Memory B cell (primary cell): ENCODE results near the gene ST8SIA2.

Experiments
- ATAC-seq: fragments of 150-1000 bp; cut with Tn5 transposase; 2 replicates; pipeline ENCODE4 v1.10.0; 2021; ENCODE audit warnings: low read depth, mild to moderate bottlenecking, moderate library complexity
- DNase-seq, 2 donors: peaks; one replicate each; pipeline ENCODE4 v3.0.0; 2022; ENCODE audit warnings: low spot score in 2 of 2
- H3K27ac Mint-ChIP-seq: one replicate; pipeline ENCODE4 v1.8.0; 2022; ENCODE audit warnings: mild to moderate bottlenecking, moderate library complexity, mixed read lengths
- H3K27me3 Mint-ChIP-seq: one replicate; pipeline ENCODE4 v1.8.0; 2022; ENCODE audit warnings: mixed read lengths
- H3K36me3 Mint-ChIP-seq: one replicate; pipeline ENCODE4 v1.8.0; 2022; ENCODE audit warnings: mild to moderate bottlenecking, mixed read lengths
- H3K4me1 Mint-ChIP-seq: one replicate; pipeline ENCODE4 v1.8.0; 2022; ENCODE audit warnings: mixed read lengths
- H3K4me3 Mint-ChIP-seq: one replicate; pipeline ENCODE4 v1.8.0; 2022; ENCODE audit warnings: mild to moderate bottlenecking, moderate library complexity, mixed read lengths
- H3K9me3 Mint-ChIP-seq: one replicate; pipeline ENCODE4 v1.8.0; 2022; ENCODE audit warnings: mixed read lengths

ST8SIA2 gene, protein sequence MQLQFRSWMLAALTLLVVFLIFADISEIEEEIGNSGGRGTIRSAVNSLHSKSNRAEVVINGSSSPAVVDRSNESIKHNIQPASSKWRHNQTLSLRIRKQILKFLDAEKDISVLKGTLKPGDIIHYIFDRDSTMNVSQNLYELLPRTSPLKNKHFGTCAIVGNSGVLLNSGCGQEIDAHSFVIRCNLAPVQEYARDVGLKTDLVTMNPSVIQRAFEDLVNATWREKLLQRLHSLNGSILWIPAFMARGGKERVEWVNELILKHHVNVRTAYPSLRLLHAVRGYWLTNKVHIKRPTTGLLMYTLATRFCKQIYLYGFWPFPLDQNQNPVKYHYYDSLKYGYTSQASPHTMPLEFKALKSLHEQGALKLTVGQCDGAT

DNA sequence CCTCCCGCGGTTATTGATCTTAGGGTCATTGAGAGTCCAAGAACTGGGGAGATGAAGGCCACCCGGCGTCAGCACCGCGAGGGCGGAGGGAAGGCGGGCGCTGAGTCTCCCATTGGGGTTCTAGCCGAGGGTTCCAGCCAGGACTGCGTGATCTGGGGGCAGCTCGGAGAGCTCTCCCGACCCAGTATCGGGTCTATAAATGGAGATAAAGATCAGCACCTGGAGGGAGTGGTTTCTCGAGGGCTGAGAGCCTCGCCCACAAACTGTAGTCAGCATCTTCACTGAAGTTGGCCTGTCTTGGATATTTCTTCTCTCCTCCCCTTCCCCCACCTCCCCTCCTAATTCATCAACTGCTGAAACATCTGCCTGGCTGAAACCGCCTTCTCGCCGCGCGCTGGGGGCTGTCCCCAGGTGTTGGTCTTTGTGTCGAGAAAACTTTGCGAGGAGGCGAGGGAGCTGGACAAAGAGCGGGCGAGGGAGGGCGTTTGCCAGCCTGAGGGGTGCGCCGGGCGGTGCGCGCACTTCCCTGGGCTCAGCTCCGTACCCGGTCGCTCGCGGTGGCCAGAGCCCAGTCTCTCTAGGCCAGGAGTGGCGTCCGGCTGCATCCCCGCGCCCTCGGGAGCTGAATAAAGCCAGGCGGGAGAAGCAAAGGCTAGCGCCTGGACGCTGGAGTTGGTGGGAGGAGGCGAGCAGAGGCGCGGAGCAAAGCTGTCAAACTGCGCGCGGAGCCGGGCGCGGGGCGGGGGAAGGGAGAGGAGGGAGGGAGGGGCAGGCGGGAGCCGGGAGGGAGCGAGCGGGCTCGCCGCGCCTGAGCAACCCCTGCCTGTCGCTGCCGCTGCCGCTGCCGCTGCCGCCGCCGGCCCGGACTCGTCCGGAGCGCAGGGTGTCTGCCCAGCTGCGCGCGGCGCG, at the start of gene ST8SIA2:
Gene ST8SIA2, plus strand, starts transcription at position 811 of the 909 bp plus-strand sequence. CDS start 184 bp downstream, outside the sequence.
- Mint-ChIP-seq H3K4me1 (no peaks in the 10 kb centered on the region), H3K36me3 (no peaks in the 10 kb centered on the region), H3K4me3 (peak within 1 kb of the TSS; percentile 17), H3K27me3 (peaks cover 24% of the 10 kb centered on the region), H3K27ac (no peak within 1 kb of the TSS), H3K9me3 (no peaks in the 10 kb centered on the region)
- DNase-seq (no peak), ATAC-seq (no peak)

DNA sequence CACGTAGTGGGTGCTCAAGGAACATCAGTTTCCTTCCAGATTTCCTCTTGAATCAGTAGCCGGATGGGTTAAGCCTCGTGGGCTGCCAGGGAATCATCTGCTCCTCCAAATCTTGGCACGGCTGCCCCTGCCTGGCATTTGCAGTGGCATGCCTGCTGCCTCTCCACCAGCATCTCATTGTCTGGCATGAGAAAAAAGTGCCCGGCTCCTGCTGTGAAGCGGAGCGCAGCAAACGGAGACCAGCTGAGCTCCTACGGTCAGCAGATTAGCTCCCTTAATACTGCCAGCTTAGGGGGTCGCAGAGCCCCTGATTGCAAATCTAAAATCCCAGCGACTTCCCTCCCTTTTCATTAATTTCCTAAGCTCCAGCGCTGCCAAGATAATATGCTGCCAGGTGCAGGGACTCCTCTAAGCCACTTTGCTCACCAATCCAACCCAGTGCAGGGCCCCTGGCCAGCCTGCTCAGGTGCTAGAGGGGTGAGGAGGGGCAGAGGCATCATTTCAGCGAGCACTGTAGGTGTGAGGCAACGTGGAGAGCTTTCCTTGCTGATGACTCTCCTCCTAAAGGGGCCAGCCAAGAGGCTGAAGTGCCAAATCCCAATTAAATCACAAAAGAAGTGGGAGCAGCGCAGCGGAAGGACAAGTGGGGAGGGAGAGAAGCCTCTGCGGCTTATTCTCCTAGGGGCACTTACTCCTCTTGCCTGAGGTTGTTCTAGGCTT, 49.6 kb upstream of the ST8SIA2 start:
- H3K9me3 Mint-ChIP-seq, result peaks cover 2% of the 10 kb centered on the region
- no peak overlapping the region for H3K4me3 Mint-ChIP-seq
- no peaks in the 10 kb centered on the region for H3K4me1 Mint-ChIP-seq
- H3K27me3 Mint-ChIP-seq, result peaks cover 5% of the 10 kb centered on the region
- H3K27ac Mint-ChIP-seq, result no peak overlapping the region
- ATAC-seq, result no peak
- H3K36me3 Mint-ChIP-seq, result no peaks in the 10 kb centered on the region
- no peak for DNase-seq

DNA sequence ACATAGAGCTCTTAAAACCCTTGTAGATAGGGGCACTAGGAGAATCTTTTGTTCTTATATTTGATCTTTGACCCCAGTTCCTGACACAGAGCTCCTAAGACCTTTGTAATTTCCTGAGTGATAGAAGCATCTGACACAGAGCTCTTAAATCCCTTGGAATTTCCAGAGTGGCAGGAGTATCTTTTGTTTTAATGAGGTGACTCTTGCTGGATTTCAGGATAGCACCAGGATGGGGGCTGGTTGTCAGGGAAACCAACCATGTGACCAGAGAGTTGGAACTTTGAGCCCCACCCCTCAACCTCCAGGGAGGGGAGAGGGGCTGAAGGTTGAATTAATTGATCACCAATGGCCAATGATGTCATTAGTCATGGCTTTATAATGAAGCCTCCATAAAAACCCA, 47.6 kb upstream of the ST8SIA2 start:
- Mint-ChIP-seq H3K4me1 (no peaks in the 10 kb centered on the region), H3K4me3 (no peak overlapping the region), H3K36me3 (no peaks in the 10 kb centered on the region), H3K9me3 (peaks cover 2% of the 10 kb centered on the region), H3K27ac (no peak overlapping the region), H3K27me3 (peaks cover 5% of the 10 kb centered on the region)
- ATAC-seq (no peak), DNase-seq (no peak)

- Mint-ChIP-seq H3K4me3 (no peak overlapping the region), H3K27me3 (peaks cover 6% of the 10 kb centered on the region), H3K36me3 (no peaks in the 10 kb centered on the region), H3K9me3 (peaks cover 3% of the 10 kb centered on the region), H3K27ac (no peak overlapping the region), H3K4me1 (no peaks in the 10 kb centered on the region)
- no peak for ATAC-seq
- DNase-seq, result no peak
Observed at GRCh38 chr15:92355307-92355706, 38.4 kb upstream of the ST8SIA2 start.

DNA sequence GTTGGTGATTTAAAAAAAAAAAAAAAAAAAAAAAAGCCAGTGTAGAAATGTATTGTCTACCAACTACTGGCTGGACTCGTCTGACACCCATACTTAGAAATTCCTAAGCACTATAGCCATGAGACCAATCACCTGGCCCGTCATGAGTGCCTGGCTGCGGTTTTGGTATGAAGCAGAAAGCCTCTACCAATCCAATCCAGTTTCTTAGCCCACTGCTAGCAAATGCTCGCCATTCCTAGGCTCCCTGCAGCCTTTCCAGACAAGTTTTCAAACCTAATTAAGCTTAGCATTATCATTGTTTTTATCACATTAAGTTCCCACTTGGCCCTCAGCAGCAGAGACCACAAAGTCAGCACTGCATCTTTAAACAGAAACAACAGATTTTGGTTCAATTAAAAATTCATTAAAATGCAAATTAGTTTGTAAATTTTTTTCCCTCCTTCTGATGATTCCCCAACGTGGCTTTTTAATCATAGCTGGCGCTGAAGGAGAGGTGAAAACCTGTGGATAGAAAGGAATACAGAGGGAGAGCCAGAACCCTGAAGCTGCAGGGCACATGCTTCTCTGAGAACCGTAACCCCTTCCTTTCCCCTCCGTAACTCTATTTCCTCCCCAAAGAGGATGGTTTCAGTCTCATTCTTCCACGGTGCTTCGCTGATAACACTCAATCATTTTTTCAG, 32.2 kb upstream of the ST8SIA2 start:
- H3K4me1 Mint-ChIP-seq, result no peaks in the 10 kb centered on the region
- DNase-seq (no peak), ATAC-seq (no peak)
- H3K27me3 Mint-ChIP-seq, result peaks cover 5% of the 10 kb centered on the region
- no peak overlapping the region for H3K4me3 Mint-ChIP-seq
- no peaks in the 10 kb centered on the region for H3K9me3 Mint-ChIP-seq
- H3K27ac Mint-ChIP-seq, result no peak overlapping the region
- no peaks in the 10 kb centered on the region for H3K36me3 Mint-ChIP-seq

GRCh38 chr15:92362001-92362350, 31.7 kb upstream of the ST8SIA2 start:
- no peak overlapping the region for H3K27ac Mint-ChIP-seq
- H3K4me3 Mint-ChIP-seq, result no peak overlapping the region
- peaks cover 5% of the 10 kb centered on the region for H3K27me3 Mint-ChIP-seq
- no peaks in the 10 kb centered on the region for H3K4me1 Mint-ChIP-seq
- H3K36me3 Mint-ChIP-seq, result no peaks in the 10 kb centered on the region
- DNase-seq (no peak), ATAC-seq (no peak)
- H3K9me3 Mint-ChIP-seq, result no peaks in the 10 kb centered on the region

DNA sequence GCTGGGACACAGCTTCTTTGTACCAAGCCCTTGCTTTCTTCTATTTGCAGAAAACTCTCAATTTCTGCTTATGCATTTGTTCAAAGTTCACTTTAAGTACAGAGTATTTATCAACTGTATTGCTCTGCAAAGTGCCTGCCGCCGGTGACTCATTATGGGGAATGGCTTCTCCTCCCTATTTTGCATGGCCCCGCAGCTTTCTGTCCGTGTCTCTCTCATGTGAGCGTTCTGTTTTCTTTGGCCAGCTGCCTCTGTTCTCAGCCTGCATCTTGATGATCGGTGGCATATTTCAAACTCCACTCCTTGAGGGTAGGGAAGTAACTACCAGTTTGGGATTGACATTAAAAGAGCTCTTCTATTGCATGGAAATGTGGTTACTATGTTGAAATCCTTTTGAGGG, 28.6 kb upstream of the ST8SIA2 start:
- no peak overlapping the region for H3K4me3 Mint-ChIP-seq

DNA sequence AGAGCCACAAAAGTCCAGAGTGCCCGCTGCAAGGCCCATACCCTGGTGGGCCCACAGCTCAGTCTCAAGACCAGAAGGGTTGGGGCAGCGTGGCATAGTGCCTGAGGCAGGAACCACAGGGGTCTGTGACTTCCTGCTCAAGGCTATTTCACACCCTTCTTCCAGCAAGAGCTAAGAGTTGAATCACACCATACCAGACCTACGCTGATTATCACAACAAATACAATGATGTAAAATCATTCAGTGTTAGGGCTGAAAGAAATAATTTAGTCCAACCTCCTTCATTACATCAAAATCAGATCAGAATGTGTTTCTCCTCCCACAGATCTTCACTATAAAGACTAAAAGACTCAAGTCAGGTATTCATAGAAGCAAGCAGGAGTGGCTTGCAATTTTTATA, 27.8 kb upstream of the ST8SIA2 start:
- H3K4me3 Mint-ChIP-seq, result no peak overlapping the region
- ATAC-seq (no peak), DNase-seq (no peak)
- peaks cover 5% of the 10 kb centered on the region for H3K27me3 Mint-ChIP-seq
- no peaks in the 10 kb centered on the region for H3K36me3 Mint-ChIP-seq
- no peak overlapping the region for H3K27ac Mint-ChIP-seq
- no peaks in the 10 kb centered on the region for H3K4me1 Mint-ChIP-seq
- no peaks in the 10 kb centered on the region for H3K9me3 Mint-ChIP-seq

More for the DNA sequence above, 28.6 kb upstream of the ST8SIA2 start:
- Mint-ChIP-seq H3K9me3 (no peaks in the 10 kb centered on the region), H3K36me3 (no peaks in the 10 kb centered on the region), H3K27ac (no peak overlapping the region), H3K4me1 (no peaks in the 10 kb centered on the region), H3K27me3 (peaks cover 5% of the 10 kb centered on the region)
- DNase-seq (no peak), ATAC-seq (no peak)

- H3K27ac Mint-ChIP-seq, result no peak overlapping the region
- H3K36me3 Mint-ChIP-seq, result no peaks in the 10 kb centered on the region
- DNase-seq (no peak), ATAC-seq (no peak)
- H3K9me3 Mint-ChIP-seq, result no peaks in the 10 kb centered on the region
- H3K4me3 Mint-ChIP-seq, result no peak overlapping the region
- no peaks in the 10 kb centered on the region for H3K4me1 Mint-ChIP-seq
- H3K27me3 Mint-ChIP-seq, result peaks cover 5% of the 10 kb centered on the region
Observed at GRCh38 chr15:92366381-92366780, 27.3 kb upstream of the ST8SIA2 start.

- Mint-ChIP-seq H3K36me3 (no peaks in the 10 kb centered on the region), H3K4me1 (no peaks in the 10 kb centered on the region), H3K27me3 (peaks cover 7% of the 10 kb centered on the region), H3K4me3 (no peak overlapping the region), H3K9me3 (peaks cover 7% of the 10 kb centered on the region), H3K27ac (no peak overlapping the region)
- DNase-seq (no peak), ATAC-seq (no peak)
Observed at GRCh38 chr15:92375057-92375456, 18.6 kb upstream of the ST8SIA2 start.

- no peaks in the 10 kb centered on the region for H3K4me1 Mint-ChIP-seq
- H3K27me3 Mint-ChIP-seq, result peaks cover 7% of the 10 kb centered on the region
- H3K27ac Mint-ChIP-seq, result no peak overlapping the region
- H3K4me3 Mint-ChIP-seq, result no peak overlapping the region
- H3K36me3 Mint-ChIP-seq, result no peaks in the 10 kb centered on the region
- H3K9me3 Mint-ChIP-seq, result peaks cover 13% of the 10 kb centered on the region
- DNase-seq, result no peak
- ATAC-seq, result no peak
Observed at GRCh38 chr15:92376109-92376508, 17.6 kb upstream of the ST8SIA2 start.

DNA sequence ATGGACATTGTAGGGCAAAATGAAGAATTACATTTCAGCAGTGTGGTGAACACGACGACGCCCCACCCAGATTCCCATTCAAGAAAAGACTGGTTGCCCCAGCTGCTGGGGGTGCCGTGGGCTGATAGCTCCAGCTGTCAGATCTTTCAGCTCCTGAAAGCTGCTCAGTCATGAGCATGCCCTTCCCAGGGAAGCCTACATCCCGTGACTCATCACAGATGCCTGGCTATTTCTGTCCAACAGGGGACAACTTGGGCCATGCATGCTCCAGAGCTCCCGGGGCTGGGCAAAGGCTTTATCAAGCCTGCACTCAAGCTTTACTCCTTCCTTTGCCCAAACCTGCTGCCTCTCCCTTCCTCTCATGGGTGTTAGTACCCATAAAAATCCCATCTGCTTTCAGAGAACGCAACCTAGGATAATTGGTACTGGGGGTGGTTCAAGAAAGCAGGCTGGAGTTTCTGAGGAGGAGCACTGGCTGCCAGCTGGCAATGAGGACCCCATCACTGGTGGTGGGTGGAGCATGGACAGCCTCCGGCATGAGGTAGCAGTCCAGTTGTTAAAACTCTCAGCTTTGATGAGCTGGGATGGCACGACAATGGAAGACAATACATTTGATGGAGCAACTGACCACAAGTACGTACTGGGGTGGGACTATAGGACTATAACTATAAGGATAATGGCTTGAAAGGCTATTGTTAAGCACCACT, 16.4 kb upstream of the ST8SIA2 start:
- H3K4me3 Mint-ChIP-seq, result no peak overlapping the region
- H3K27me3 Mint-ChIP-seq, result peaks cover 7% of the 10 kb centered on the region
- peaks cover 13% of the 10 kb centered on the region for H3K9me3 Mint-ChIP-seq
- H3K27ac Mint-ChIP-seq, result no peak overlapping the region
- DNase-seq (no peak), ATAC-seq (no peak)
- no peaks in the 10 kb centered on the region for H3K4me1 Mint-ChIP-seq
- H3K36me3 Mint-ChIP-seq, result no peaks in the 10 kb centered on the region
